ENCODE results near the gene ROBO1. TPM values are rescaled to one million over a fixed set of nuclear protein-coding genes. Genes with fewer than 3 reads are reported as not detected.

ROBO1 gene
- total and polyA plus RNA-seq, 2 donors (not counting 3 experiments of a cell fraction or from before 2014, with no cell fraction given), result 5.9 to 14.2 TPM

DNA sequence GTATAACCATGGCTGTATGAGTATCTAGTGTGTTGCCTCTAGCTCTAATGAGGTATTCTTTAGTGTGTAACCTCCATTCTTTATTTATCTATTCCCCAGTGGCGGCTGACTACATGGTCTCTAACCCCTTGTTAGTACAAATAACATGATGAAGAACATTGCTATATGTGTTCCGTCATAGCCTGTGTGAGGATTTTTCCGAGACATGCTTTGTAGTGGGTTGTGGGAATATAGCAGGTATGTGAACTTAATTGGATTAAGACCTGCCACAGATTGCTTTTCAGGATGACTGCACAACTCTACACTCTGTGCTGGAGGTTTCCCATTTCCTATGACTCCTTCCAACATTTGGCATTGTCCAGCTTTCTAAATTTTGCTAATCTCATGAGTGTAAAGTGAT lies 563.4 kb downstream of the ROBO1 start:
- CTCF ChIA-PET, result no interaction called here

DNA sequence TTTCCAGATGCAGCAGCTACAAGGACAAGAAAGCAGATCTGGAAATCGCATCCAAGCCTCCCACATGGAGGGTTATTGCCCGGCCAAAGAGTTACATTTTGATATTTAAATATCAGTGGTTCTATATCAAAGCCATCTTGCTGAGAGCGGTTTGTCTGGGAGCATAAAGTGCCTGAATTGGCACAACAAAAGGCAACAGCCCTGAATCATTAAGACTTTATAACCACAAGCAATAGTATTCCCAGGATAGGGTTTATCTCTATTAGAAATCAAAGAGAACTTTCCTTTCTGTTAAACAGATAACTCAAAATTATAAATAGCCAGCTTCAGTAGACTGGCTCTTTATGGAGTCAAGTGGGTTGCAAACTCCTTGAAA lies 564.7 kb downstream of the ROBO1 start:
- dilution Hi-C loops (cut with MboI; ENCODE audit: extremely low pct_ligation_motif_present, low sequenced_read_pairs), result no loop called here
- H3K4me1 ChIP-seq (ENCODE audit: control insufficient read depth, extremely low read depth, insufficient read depth, low read length), result no peaks in the 10 kb centered on the region
- H3K36me3 ChIP-seq (ENCODE audit: control insufficient read depth in 2 of 2, extremely low read depth in 1 of 2, insufficient read depth in 2 of 2, low read length in 2 of 2), result no peaks in the 10 kb centered on the region
- no TSS peak for BruUV-seq (replicated peaks)
- no peaks in the 10 kb centered on the region for H4K20me1 ChIP-seq (replicated peaks; ENCODE audit: control insufficient read depth, extremely low read depth, insufficient read depth, low read length)
- H3K9me3 ChIP-seq (replicated peaks; ENCODE audit: control insufficient read depth, insufficient read depth, low read length), result no peaks in the 10 kb centered on the region
- ChIA-PET POLR2A (no interaction called here), CTCF (no interaction called here)
- no peak for TF ChIP-seq MYC (IDR thresholded peaks at IDR 0.05; ENCODE audit: low read depth, low read length)
- no peak for FAIRE-seq
- no peak overlapping the region for H3K27ac ChIP-seq (ENCODE audit: insufficient read depth, low read depth, low read length)
- intact Hi-C loops (cut with micrococcal nuclease), result no loop called here
- H3K9ac ChIP-seq (replicated peaks; ENCODE audit: extremely low read depth, insufficient read depth, low read length), result no peak overlapping the region
- no peak for DNase-seq (ENCODE audit: low read depth, low spot score)
- no peak overlapping the region for H2AFZ ChIP-seq (ENCODE audit: low read depth, low read length)
- no peaks in the 10 kb centered on the region for H3K9me1 ChIP-seq (replicated peaks; ENCODE audit: control insufficient read depth, extremely low read depth, insufficient read depth, low read length)
- no peak overlapping the region for H3K4me2 ChIP-seq (ENCODE audit: insufficient read depth, low read length)
- no peaks in the 10 kb centered on the region for H3K79me2 ChIP-seq (ENCODE audit: control insufficient read depth, insufficient read depth, low read length)
- no peak overlapping the region for H3K4me3 ChIP-seq (replicated peaks in 1 of 3; ENCODE audit: insufficient read depth in 1 of 3, low read depth in 1 of 3, low read length in 3 of 3)
- no peaks in the 10 kb centered on the region for H3K27me3 ChIP-seq (ENCODE audit: control insufficient read depth in 2 of 2, insufficient read depth in 2 of 2, low read length in 2 of 2)

More for the DNA sequence above, 563.4 kb downstream of the ROBO1 start:
- H3K4me1 ChIP-seq (ENCODE audit: control insufficient read depth, extremely low read depth, insufficient read depth, low read length), result no peaks in the 10 kb centered on the region
- no peak overlapping the region for H2AFZ ChIP-seq (ENCODE audit: low read depth, low read length)
- H3K27me3 ChIP-seq (ENCODE audit: control insufficient read depth in 2 of 2, insufficient read depth in 2 of 2, low read length in 2 of 2), result no peaks in the 10 kb centered on the region
- POLR2A ChIA-PET, result no interaction called here
- no peaks in the 10 kb centered on the region for H4K20me1 ChIP-seq (replicated peaks; ENCODE audit: control insufficient read depth, extremely low read depth, insufficient read depth, low read length)
- FAIRE-seq (no peak), DNase-seq (ENCODE audit: low read depth, low spot score) (no peak)
- TF ChIP-seq POLR2A (IDR thresholded peaks at IDR 0.05; ENCODE audit: low read depth, low read length), result no peak
- TF ChIP-seq POLR2AphosphoS5 (IDR thresholded peaks at IDR 0.05; ENCODE audit: insufficient read depth, low read depth, low read length), result no peak
- no peak for TF ChIP-seq JUN (IDR thresholded peaks at IDR 0.05; ENCODE audit: borderline replicate concordance, insufficient read depth, insufficient read length, low read depth)
- no peak for TF ChIP-seq MYC (IDR thresholded peaks at IDR 0.05; ENCODE audit: low read depth, low read length)
- TF ChIP-seq, protein P1, sequence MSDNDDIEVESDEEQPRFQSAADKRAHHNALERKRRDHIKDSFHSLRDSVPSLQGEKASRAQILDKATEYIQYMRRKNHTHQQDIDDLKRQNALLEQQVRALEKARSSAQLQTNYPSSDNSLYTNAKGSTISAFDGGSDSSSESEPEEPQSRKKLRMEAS (IDR thresholded peaks at IDR 0.05; ENCODE audit: insufficient read depth, insufficient read length), result no peak
- TF ChIP-seq GATA2 (IDR thresholded peaks at IDR 0.05; ENCODE audit: insufficient read depth, insufficient read length, low read depth, low read length), result no peak
- no peak for TF ChIP-seq FOS (IDR thresholded peaks at IDR 0.05; ENCODE audit: borderline replicate concordance, insufficient read depth, low read length)
- no peak for TF ChIP-seq EZH2 (IDR thresholded peaks at IDR 0.05; ENCODE audit: borderline replicate concordance, low read depth, low read length, severe bottlenecking)
- no peaks in the 10 kb centered on the region for H3K9me3 ChIP-seq (replicated peaks; ENCODE audit: control insufficient read depth, insufficient read depth, low read length)
- no peaks in the 10 kb centered on the region for H3K79me2 ChIP-seq (ENCODE audit: control insufficient read depth, insufficient read depth, low read length)
- no peak overlapping the region for H3K4me3 ChIP-seq (replicated peaks in 1 of 3; ENCODE audit: insufficient read depth in 1 of 3, low read depth in 1 of 3, low read length in 3 of 3)
- H3K9ac ChIP-seq (replicated peaks; ENCODE audit: extremely low read depth, insufficient read depth, low read length), result no peak overlapping the region
- H3K4me2 ChIP-seq (ENCODE audit: insufficient read depth, low read length), result no peak overlapping the region
- intact Hi-C loops (cut with micrococcal nuclease), result no loop called here
- no peaks in the 10 kb centered on the region for H3K36me3 ChIP-seq (ENCODE audit: control insufficient read depth in 2 of 2, extremely low read depth in 1 of 2, insufficient read depth in 2 of 2, low read length in 2 of 2)
- H3K27ac ChIP-seq (ENCODE audit: insufficient read depth, low read depth, low read length), result no peak overlapping the region
- dilution Hi-C loops (cut with MboI; ENCODE audit: extremely low pct_ligation_motif_present, low sequenced_read_pairs), result no loop called here
- BruUV-seq (replicated peaks), result no TSS peak
- no peaks in the 10 kb centered on the region for H3K9me1 ChIP-seq (replicated peaks; ENCODE audit: control insufficient read depth, extremely low read depth, insufficient read depth, low read length)

All from endothelial cell of umbilical vein (primary cell).